Frontal cortex (tissue), 4 donors: ENCODE results near the gene SPNS3. TPM values are rescaled to one million over a fixed set of nuclear protein-coding genes. Genes with fewer than 3 reads are reported as not detected.
A peak's percentile ranks its signal among the peaks of the same experiment; 100 is the strongest.

Experiments used
- DNase-seq, 2 donors: peaks; one replicate each; pipeline ENCODE4 v3.0.0; 2012; ENCODE audit warnings: low spot score in 2 of 2
- FAIRE-seq: peaks from 2 replicates; lab custom pipeline; 2012; peaks lifted over from hg19 to GRCh38; lab: Jason Lieb, UNC
- total RNA-seq: library from RNA; depleted of rRNA; stranded (reverse); fragments of >200 nt; gene quantifications from one replicate; pipeline ENCODE4 v1.2.3, GENCODE V29; 2014
- donor health status: control.
- donor health status: control.
- donor health status: control.

Gene SPNS3, protein sequence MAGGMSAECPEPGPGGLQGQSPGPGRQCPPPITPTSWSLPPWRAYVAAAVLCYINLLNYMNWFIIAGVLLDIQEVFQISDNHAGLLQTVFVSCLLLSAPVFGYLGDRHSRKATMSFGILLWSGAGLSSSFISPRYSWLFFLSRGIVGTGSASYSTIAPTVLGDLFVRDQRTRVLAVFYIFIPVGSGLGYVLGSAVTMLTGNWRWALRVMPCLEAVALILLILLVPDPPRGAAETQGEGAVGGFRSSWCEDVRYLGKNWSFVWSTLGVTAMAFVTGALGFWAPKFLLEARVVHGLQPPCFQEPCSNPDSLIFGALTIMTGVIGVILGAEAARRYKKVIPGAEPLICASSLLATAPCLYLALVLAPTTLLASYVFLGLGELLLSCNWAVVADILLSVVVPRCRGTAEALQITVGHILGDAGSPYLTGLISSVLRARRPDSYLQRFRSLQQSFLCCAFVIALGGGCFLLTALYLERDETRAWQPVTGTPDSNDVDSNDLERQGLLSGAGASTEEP
- 0.41 TPM for total RNA-seq

DNA sequence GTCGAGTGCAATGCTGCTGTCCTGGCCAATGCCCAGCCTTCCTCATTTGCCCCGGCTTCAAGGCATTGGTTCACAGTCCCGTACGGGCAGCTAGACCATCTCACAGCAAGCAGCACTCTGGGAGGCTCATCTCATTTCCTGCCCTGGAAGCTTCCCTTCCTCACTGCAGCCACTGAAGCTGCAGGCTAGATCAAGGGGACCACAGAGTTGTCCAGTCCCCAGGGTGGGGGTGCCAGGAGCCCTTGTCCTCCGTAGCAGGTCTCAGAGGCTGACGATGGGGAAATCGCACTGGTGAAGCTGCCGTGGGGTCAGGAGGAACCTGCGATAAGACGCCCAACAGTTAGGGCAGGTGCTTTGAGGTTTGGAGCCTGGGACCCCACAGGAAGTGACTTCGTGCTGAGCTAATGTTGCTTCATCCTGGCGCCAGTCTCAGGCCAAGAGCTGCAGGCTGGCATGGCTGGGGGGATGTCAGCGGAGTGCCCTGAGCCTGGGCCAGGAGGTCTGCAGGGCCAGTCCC is at the start of gene SPNS3:
TSS of gene SPNS3 (plus strand) at position 426 of the 517 bp plus-strand sequence. CDS start at position 454, 28 bp downstream.
- FAIRE-seq: no peak

DNA sequence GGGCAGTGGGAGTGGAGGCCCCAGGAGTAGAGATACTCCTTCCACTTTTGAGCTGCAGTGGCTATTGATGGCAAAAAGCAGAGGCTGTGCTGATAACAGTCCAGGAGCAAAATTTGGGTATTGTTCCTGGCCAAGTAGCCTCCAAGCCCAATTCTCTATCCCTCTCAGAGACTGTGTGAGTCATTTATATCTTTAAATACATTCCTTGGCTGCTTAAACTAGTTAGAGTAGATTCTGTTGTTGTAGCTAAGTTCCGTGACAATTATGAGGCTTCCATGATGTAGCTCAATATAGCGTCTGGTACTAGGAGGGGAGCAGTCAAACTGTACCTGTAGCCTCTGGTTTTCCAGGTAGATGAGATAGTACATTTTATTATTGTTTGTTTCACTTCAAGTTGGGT is 47.3 kb upstream of the SPNS3 start:
- FAIRE-seq (no peak), DNase-seq (no peak)

More for the DNA sequence above, at the start of gene SPNS3:
- no peak for DNase-seq

DNA sequence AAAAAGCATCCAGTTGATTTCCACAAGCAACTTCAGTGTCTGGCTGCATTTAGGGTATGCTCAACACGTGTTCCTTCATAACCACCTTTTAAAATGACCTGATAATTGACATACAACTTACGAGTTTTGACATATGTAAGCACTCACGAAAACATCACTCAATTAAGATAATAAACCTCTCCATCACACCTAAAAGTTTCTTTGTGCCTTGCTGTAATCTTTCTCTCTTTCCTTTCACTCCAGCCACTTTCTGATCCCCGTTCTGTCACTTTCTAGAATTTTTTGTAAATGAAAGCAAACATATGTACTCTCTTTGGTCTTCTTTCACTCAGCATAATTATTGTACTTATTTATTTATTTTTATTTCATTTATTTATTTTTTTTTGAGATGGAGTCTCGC is 46.6 kb upstream of the SPNS3 start:
- DNase-seq: no peak
- FAIRE-seq: no peak

DNA sequence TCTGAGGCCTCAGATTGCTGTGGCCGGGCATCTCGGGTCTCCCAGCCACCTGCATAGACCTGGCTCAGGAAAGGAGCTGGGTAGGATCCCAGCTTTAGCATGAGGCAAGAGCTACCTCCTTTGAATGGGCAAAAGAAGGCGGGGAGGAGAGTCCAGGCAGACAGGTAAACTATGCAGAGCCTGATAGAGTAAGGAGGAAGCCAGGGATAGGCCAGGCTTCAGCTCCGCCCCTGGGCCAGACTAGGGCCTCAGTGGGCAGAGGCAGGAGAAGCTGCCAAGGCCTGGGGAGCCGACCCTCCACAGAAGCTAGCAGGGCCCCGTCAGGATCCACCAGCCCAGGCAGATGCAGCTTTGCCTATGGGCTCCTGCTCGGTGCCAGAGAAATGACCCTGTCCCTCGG is 44.7 kb upstream of the SPNS3 start:
- no peak for DNase-seq
- no peak for FAIRE-seq

DNA sequence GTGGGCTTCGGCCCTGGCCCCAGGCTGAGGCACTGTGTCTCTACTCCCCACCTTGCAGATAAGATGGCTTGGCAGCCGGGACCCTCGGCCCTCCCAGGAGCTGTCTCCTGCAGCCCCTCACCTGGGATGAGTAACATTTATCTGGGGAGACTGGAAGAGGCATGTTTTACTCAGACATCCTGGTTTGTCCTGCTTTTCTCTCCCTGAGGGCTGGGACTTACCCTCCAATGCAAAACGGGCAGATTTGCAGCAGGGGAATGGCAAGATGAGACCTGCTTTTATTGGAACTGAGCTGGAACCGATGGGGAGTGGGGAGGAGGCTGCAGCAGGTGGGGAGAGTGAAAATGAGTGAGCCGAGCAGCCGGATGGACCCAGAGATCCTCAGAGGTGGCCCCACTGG is 39.9 kb upstream of the SPNS3 start:
- FAIRE-seq (no peak), DNase-seq (no peak)

DNA sequence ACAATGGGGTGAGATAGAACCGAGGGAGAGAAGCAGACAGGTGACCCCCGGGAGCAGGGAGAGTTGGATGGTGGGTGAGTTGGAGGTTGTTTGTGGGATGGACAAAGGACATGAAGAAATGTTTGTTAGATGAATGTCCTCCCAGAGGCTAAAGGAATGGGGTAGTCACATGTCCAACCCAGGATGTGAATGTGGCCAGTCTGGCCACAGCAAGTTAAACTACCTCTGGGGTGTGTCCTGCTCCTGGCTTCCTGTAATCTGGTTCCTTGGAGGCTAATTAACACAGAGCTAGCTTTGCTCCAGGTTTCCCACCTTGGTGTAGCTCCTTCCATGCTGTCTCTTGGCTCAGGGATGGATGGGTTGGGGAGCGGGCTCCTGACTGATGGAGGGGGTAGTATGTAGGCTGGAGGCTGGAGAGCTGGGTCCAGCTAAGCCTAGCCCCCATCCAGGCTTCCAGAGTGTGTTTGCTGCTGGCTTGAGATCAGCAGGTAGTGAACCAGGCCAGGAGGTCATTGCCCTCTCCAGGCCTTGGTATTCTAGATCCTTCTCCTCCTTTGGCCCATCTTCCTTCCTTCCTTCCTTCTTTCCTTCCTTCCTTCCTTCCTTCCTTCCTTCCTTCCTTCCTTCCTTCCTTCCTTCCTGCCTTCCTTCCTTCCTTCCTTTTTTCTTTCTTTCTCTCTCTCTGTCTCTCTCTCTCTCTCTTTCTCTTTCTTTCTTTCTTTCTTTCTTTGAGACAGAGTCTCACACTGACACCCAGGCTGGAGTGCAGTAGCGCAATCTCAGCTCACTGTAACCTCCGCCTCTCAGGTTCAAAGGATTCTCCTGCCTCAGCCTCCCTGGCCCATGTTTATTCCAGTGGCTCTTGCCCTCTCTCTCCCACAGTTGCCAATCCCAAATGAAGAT is 39.3 kb upstream of the SPNS3 start:
- no peak for DNase-seq
- FAIRE-seq: no peak

DNA sequence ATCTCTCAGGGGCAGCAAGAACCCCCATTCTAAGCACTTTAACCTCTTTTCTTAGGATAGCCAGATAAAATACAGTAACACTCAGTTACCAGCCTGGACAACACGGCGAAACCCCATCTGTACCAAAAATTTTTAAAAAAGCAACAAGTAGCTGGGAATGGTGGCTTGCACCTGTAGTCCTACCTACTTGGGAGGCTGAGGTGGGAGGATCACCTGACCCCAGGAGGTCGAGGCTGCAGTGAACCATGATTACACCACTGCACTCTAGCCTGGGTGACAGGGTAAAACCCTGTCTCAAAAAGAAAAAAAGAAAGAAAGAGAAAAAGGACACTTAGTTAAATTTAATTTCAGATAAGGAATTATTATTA is 38.6 kb upstream of the SPNS3 start:
- FAIRE-seq (no peak), DNase-seq (no peak)

DNA sequence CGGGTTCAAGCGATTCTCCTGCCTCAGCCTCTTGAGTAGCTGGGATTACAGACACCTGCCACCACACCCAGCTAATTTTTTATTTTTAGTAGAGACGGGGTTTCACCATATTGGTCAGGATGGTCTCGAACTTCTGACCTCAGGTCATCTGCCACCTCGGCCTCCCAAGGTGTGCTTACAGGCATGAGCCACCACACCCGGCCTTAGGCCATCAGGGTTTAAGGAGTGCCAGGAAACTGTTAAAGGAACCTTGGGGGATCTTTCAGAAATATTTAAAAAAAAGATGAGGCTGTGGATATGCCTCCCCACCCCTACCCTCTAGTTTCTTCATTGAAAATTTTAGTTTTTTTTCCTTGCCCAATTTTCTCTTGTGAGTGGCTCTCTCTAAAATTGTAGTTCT is 35.9 kb upstream of the SPNS3 start:
- no peak for DNase-seq
- FAIRE-seq: no peak

DNA sequence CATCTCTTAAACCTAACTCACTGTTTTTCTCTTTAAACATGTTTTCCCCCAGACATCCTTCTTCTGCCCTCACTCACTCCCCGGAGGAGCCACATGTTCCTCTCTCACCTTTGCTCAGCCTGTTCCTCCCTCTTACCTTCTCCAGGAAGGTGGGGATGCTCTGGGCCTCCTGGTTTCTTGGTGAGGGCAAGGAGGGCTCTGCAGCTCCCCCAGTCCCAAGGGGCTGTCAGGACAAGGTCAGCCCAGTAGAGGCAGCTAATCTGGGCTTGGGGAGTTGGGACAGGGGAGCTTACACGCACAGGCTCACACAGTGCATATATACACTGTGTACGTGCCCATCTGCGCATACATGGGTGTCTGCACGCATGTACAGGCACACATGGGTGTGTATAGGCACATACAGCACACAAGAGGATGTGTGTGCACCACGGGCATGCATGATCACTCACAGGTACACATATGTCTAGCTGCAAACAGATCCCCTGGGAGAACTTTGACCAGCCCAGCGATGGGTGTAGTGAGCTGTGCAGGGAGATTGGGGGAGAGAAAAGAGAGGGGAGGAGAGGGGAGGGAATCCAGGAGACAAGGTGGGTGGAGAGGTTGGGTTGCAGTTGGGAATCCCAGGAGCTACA is 28.6 kb upstream of the SPNS3 start:
- no peak for FAIRE-seq

DNA sequence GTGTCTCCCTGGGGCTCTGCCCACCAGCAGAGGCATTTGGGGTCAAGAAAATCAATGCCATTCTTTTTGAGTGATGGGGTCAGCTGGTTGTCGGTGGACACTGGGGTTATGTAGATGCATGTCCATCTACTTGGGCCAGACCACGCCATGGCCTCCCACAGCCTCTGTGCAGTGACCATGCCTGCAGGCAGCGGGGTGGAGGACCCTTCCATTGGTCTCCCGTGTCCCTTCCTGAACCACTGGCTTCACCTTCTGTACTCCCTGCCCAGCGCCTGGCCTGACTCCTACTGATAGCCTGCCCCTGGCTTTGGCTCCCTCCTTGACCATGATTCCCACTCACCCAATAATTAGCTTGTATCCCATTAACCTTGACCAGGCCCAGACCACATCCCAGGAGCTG is 28.0 kb upstream of the SPNS3 start:
- DNase-seq (no peak), FAIRE-seq (no peak)

More for the DNA sequence above, 28.6 kb upstream of the SPNS3 start:
- DNase-seq: no peak

DNA sequence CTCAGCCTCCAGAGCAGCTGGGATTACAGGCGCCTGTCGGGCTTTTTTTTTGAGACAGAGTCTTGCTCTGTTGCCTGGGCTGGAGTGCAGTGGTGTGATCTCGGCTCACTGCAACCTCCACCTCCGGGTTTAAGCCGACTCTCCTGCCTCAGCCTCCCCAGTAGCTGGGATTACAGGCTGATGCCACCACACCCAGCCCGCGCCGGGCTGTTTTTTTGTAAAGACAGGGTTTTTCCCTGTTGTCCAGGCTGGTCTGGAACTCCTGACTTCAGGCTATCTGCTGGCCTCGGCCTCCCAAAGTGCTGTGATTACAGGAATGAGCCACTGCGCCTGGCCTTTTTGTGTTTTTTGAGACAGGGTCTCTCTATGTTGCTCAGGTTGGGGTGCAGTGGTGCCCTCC is 27.4 kb upstream of the SPNS3 start:
- no peak for DNase-seq
- FAIRE-seq: no peak

DNA sequence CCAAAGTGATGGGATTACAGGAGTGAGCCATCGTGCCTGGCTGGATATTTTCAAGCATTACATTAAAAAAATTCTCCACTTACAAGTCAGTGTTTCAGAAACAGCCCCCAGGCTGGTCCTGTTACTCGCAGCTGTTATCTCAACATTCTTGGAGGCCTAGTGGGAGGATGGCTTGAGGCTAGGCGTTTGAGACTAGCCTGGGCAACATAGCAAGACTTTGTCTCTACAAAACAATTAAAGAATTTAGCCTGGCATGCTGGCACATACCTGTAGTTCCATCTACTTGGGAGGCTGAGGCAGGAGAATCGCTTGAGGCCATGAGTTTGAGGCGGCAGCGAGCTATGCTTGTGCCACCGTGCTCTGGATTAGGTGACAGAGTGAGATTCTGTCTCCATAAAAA is 26.5 kb upstream of the SPNS3 start:
- DNase-seq: no peak
- FAIRE-seq: no peak

DNA sequence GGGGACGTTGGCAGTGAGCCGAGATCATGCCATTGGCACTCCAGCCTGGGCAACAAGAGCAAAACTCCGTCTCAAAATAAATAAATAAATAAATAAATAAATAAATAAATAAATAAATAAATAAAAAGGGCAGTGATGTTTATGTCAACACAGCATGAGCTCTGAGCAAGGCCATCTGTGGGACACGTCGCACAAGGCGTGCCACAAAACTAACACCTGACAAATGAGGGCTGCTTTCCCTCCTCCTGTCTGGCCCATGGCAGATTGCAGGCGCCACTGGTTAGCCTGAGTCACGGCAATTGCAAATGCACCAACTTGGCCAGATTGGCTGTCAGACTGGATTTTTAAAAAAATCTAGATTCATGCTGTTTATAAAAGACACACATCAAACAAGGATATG is 25.9 kb upstream of the SPNS3 start:
- FAIRE-seq (no peak), DNase-seq (no peak)

DNA sequence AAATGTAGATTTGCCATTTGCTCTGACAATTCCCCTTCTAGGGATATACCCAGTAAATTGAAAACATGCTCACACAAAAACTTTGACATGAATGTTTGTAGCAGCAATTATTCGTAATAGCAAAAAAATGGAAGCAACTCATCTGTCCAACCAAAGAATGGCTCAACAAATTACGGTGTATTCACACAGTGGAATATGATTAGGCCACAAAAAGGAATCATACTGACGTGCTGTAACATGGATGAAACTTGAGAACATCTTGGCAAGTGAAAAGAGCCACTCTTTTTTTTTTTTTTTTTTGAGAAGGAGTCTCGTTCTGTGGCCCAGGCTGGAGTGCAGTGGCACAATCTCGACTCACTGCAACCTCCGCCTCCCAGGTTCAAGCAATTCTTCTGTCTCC is 24.1 kb upstream of the SPNS3 start:
- DNase-seq (no peak), FAIRE-seq (no peak)

DNA sequence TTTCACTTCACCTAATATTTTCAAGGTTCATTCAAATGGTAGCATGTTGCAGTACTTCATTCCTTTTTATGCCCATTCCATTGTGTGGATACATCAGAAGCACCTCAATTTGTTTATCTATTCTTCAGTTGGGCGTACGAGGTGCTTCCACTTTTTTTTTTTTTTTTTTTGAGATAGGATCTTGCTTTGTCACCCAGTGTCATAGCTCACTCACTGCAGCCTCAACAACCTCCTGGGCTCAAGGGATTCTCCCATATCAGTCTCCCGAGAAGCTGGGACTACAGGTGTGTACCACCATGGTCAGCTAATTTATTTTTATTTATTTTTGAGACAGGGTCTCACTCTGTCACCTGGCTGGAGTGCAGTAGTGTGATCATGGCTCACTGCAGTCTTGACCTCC is 22.5 kb upstream of the SPNS3 start:
- FAIRE-seq (no peak), DNase-seq (no peak)

DNA sequence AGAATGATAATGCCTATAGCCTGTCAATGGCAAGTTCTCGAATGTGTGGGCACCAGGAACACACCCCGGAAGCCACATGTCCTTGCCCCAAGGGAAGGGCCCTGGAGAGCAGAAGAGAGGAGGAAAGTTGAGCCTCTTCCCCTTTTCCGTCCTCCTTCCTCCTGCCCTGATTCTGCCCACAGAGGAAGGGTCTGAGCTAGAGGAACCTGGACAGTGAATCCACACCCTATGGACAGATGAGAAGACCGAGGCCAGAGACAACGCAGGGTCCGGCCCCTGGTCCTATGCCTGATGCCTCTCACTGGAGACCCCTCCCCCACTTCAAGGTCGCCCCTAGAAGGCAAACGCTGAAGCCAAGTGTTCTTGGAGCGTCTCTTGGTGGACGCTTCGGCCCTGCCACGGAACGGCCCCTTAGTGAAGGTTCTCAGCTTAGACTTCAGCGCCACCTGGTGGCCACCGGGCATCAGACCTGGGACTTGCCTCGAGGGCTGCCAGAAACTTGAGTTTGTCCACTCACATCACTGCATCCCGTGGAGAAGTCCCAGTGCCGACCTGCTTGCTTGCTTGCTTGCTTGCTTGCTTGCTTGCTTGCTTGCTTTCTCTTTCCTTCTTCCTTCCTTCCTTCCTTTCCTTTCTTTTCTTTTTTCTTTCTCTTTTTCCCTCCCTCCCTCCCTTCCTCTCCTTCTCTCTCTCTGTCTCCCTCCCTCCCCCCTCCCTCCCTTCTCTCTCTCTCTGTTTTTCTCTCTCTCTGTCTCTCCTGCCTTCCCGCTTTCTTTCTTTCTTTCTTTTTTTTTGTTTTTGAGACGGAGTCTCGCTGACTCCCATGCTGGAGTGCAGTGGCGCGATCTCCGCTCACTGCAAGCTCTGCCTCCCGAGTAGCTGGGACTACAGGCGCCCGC is 20.6 kb upstream of the SPNS3 start:
- DNase-seq: peak; percentile 60 to 81
- FAIRE-seq: no peak

DNA sequence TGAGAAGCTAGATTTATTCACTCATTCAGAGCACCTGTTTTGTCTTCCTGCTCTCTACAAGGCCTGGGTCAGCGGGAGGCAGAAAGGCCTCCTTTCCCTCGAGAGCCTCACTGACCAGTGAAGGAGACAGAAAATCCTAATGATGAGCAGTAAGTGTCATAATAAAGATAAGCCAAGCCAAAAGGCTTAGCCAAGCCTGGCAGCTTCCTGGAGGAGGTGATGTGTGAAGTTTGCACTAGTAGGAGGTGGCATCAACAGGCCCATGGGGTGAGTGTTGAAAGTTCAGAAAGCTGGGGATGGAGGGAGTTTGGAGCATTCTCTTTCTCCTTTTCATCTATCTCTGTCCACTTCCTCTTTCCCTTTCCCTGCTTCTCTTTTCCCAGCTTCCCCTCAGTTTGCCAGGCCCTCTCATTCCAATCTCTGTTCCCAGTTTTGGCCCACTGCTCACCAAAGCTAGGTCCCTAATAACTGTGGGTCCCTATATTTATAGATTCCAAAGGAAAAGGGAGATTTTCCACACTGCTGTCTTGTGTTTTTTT is 16.5 kb upstream of the SPNS3 start:
- FAIRE-seq (no peak), DNase-seq (no peak)

DNA sequence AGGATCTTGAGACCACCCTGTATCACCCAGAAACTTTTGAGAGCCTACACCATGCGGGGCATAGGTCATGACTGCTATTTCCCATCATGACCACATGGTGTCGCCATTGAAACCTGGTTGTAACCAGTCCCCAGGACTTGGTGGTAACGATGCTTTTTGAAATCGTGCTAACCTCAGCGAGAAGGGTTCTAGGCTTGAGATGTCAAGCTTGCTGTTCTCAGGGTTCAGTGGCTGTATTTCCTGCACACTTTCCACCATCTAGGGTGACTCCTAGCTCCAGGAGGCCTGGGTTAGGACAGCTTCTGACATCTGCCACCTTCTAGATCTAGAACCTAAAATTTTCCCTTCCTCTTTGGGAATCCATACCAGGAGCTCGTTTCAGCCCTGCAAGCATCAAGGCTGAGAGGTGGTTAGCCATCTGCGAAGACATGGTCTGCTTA is 13.0 kb upstream of the SPNS3 start:
- DNase-seq: peak; percentile 59 to 75
- FAIRE-seq: peak; percentile 31

DNA sequence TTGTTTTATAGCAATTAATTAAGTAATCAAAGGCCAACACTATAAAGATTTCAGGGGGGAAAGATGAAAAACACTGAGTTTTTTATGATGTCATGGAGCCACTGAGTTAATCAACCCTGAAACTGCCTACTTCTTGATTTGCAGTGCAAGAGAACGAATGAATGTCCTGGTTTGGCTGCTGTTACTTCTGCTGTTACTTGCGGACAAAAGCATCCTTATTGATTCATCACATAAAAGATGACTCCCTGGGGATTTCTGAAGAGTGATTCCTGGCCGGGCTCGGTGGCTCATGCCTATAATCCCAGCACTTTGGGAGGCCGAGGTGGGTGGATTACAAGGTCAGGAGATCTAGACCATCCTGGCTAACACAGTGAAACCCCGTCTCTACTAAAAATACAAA is 10.9 kb upstream of the SPNS3 start:
- no peak for FAIRE-seq
- DNase-seq: no peak
